ENCODE data around the gene SDHC.

SDHC gene

DNA sequence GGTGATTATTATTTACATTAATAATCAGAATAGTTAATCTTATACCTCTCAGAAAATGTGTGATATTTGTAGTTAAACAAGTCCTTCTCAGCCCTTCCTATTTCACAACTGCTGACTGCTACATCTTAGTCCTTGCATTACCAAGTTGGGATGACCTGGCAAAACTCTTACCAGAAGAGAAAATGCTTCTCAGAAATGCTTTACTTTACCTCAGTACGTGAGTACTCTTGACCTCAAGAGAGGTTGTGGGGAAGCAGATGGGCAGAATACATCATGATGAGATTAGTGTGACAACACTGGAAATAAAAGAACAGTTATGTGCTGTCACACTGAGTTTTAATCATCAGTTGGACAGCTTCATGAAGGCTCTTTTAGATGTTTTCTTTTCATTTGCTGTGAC, 37.3 kb downstream of the SDHC start:
- H3K23ac ChIP-seq (ENCODE audit: low read depth, low read length, poor library complexity), result no peak overlapping the region
- H4K8ac ChIP-seq (ENCODE audit: low read depth, low read length), result no peak overlapping the region
- H3K4me1 ChIP-seq (ENCODE audit: control insufficient read depth in 2 of 2, insufficient read depth in 1 of 2, low read depth in 1 of 2, low read length in 2 of 2), result no peaks in the 10 kb centered on the region
- H3K4ac ChIP-seq (ENCODE audit: low read length), result no peak overlapping the region
- no peak overlapping the region for H2BK120ac ChIP-seq (ENCODE audit: low read depth, low read length)
- no peak overlapping the region for H3K9ac ChIP-seq (ENCODE audit: low read depth, low read length, poor library complexity)
- no peaks in the 10 kb centered on the region for H3K79me1 ChIP-seq (ENCODE audit: low read depth, low read length)
- H2AFZ ChIP-seq (ENCODE audit: low read length), result no peak overlapping the region
- H2AK5ac ChIP-seq (ENCODE audit: low read depth, low read length), result no peak overlapping the region
- no peak overlapping the region for H3K4me3 ChIP-seq (ENCODE audit: low read length in 2 of 2)
- H2BK12ac ChIP-seq (ENCODE audit: low read length), result no peak overlapping the region
- no peaks in the 10 kb centered on the region for H3K27me3 ChIP-seq (ENCODE audit: control insufficient read depth in 3 of 3, insufficient read depth in 3 of 3, low read depth in 1 of 3, low read length in 3 of 3)
- no peak overlapping the region for H2BK5ac ChIP-seq (ENCODE audit: low read length)
- peaks cover 3 to 39% of the 10 kb centered on the region in 2 donors for H3K36me3 ChIP-seq (replicated peaks in 1 of 2; ENCODE audit: control insufficient read depth in 2 of 2, insufficient read depth in 2 of 2, low read length in 2 of 2)
- no peak overlapping the region for H3K14ac ChIP-seq (ENCODE audit: low read length)
- DNase-seq (ENCODE audit: low spot score), result no peak
- no peak overlapping the region for H3K27ac ChIP-seq (replicated peaks; ENCODE audit: low read length)
- no CpG with 5 or more reads among the region's 1 CpG for WGBS, 2 donors (ENCODE audit: extremely low coverage in 2 of 2, insufficient read length in 2 of 2, insufficient replicate concordance in 1 of 2)
- no peaks in the 10 kb centered on the region for H3K9me3 ChIP-seq (replicated peaks in 1 of 2; ENCODE audit: control insufficient read depth in 2 of 2, insufficient read depth in 1 of 2, low read depth in 1 of 2, low read length in 2 of 2)
- H3K18ac ChIP-seq (ENCODE audit: low read length), result no peak overlapping the region
- H3K4me2 ChIP-seq (ENCODE audit: insufficient read depth, low read length, poor library complexity, severe bottlenecking), result no peak overlapping the region
- no peak overlapping the region for H4K91ac ChIP-seq (ENCODE audit: low read depth, low read length, poor library complexity)
- no peak overlapping the region for H2BK15ac ChIP-seq (ENCODE audit: low read length)

DNA sequence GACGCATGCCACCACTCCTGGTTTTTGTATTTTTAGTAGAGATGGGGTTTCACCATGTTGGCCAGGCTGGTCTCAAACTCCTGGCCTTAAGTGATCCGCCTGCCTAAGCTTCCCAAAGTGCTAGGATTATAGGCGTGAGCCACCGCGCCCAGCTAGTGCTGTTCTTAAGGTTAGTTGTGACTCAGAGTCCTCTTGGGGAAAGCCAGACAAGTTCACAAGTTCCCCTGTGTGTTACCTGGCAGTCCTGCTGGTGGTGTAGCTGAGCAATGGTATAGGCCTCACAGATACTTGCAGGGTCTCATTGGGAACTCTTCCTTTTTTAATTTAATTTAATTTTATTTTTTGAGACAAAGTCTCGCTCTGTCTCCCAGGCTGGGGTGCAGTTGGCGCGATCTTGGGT, 42.9 kb downstream of the SDHC start:
- DNase-seq (ENCODE audit: low spot score), result no peak
- Histone ChIP-seq H3K23ac (ENCODE audit: low read depth, low read length, poor library complexity) (no peak overlapping the region), H3K14ac (ENCODE audit: low read length) (no peak overlapping the region), H3K9me3 (replicated peaks in 1 of 2; ENCODE audit: control insufficient read depth in 2 of 2, insufficient read depth in 1 of 2, low read depth in 1 of 2, low read length in 2 of 2) (no peaks in the 10 kb centered on the region), H2BK120ac (ENCODE audit: low read depth, low read length) (no peak overlapping the region), H3K36me3 (replicated peaks in 1 of 2; ENCODE audit: control insufficient read depth in 2 of 2, insufficient read depth in 2 of 2, low read length in 2 of 2) (peaks cover 2 to 37% of the 10 kb centered on the region in 2 donors), H3K27me3 (ENCODE audit: control insufficient read depth in 3 of 3, insufficient read depth in 3 of 3, low read depth in 1 of 3, low read length in 3 of 3) (no peaks in the 10 kb centered on the region), H4K8ac (ENCODE audit: low read depth, low read length) (no peak overlapping the region), H3K4ac (ENCODE audit: low read length) (no peak overlapping the region), H4K91ac (ENCODE audit: low read depth, low read length, poor library complexity) (no peak overlapping the region), H2AK5ac (ENCODE audit: low read depth, low read length) (no peak overlapping the region), H2BK12ac (ENCODE audit: low read length) (no peak overlapping the region), H3K4me3 (ENCODE audit: low read length in 2 of 2) (no peak overlapping the region), H3K18ac (ENCODE audit: low read length) (no peak overlapping the region), H2BK15ac (ENCODE audit: low read length) (no peak overlapping the region), H3K4me2 (ENCODE audit: insufficient read depth, low read length, poor library complexity, severe bottlenecking) (no peak overlapping the region), H3K4me1 (ENCODE audit: control insufficient read depth in 2 of 2, insufficient read depth in 1 of 2, low read depth in 1 of 2, low read length in 2 of 2) (no peaks in the 10 kb centered on the region), H3K79me1 (ENCODE audit: low read depth, low read length) (no peaks in the 10 kb centered on the region), H2BK5ac (ENCODE audit: low read length) (no peak overlapping the region), H3K9ac (ENCODE audit: low read depth, low read length, poor library complexity) (no peak overlapping the region), H2AFZ (ENCODE audit: low read length) (no peak overlapping the region), H3K27ac (replicated peaks; ENCODE audit: low read length) (no peak overlapping the region)
- no CpG with 5 or more reads among the region's 8 CpGs for WGBS, 2 donors (ENCODE audit: extremely low coverage in 2 of 2, insufficient read length in 2 of 2, insufficient replicate concordance in 1 of 2)

DNA sequence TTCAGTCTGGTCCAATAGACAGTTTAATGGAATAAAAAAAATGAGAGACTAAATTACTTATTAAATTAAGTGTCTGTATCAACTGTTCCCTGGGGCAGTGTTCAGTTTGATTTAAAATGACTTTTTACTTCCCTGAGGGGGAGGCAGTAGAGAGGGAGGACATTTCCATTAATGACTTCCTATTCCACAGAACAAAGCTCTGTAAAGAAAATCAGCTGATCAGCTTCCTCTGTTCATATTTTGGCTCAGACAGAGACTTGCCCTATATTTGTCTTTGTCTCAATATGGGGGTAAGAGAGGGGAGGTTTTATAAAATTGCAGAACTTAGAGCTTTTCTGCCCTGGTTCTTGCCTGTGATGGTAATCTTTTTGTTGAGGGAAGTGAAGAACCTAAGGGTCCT, 45.1 kb downstream of the SDHC start:
- no peak overlapping the region for H2AFZ ChIP-seq (ENCODE audit: low read length)
- DNase-seq (ENCODE audit: low spot score), result no peak
- no peak overlapping the region for H2AK5ac ChIP-seq (ENCODE audit: low read depth, low read length)
- H4K91ac ChIP-seq (ENCODE audit: low read depth, low read length, poor library complexity), result no peak overlapping the region
- no peak overlapping the region for H4K8ac ChIP-seq (ENCODE audit: low read depth, low read length)
- H2BK5ac ChIP-seq (ENCODE audit: low read length), result no peak overlapping the region
- no peaks in the 10 kb centered on the region for H3K79me1 ChIP-seq (ENCODE audit: low read depth, low read length)
- H3K9me3 ChIP-seq (replicated peaks in 1 of 2; ENCODE audit: control insufficient read depth in 2 of 2, insufficient read depth in 1 of 2, low read depth in 1 of 2, low read length in 2 of 2), result no peaks in the 10 kb centered on the region
- H2BK15ac ChIP-seq (ENCODE audit: low read length), result no peak overlapping the region
- no peak overlapping the region for H3K4ac ChIP-seq (ENCODE audit: low read length)
- no peak overlapping the region for H2BK120ac ChIP-seq (ENCODE audit: low read depth, low read length)
- H3K18ac ChIP-seq (ENCODE audit: low read length), result no peak overlapping the region
- no peak overlapping the region for H2BK12ac ChIP-seq (ENCODE audit: low read length)
- no peaks in the 10 kb centered on the region for H3K27me3 ChIP-seq (ENCODE audit: control insufficient read depth in 3 of 3, insufficient read depth in 3 of 3, low read depth in 1 of 3, low read length in 3 of 3)
- peaks cover 2 to 44% of the 10 kb centered on the region in 2 donors for H3K36me3 ChIP-seq (replicated peaks in 1 of 2; ENCODE audit: control insufficient read depth in 2 of 2, insufficient read depth in 2 of 2, low read length in 2 of 2)
- H3K4me2 ChIP-seq (ENCODE audit: insufficient read depth, low read length, poor library complexity, severe bottlenecking), result no peak overlapping the region
- no peak overlapping the region for H3K14ac ChIP-seq (ENCODE audit: low read length)
- H3K9ac ChIP-seq (ENCODE audit: low read depth, low read length, poor library complexity), result no peak overlapping the region
- H3K23ac ChIP-seq (ENCODE audit: low read depth, low read length, poor library complexity), result no peak overlapping the region
- no peak overlapping the region for H3K4me3 ChIP-seq (ENCODE audit: low read length in 2 of 2)
- H3K4me1 ChIP-seq (ENCODE audit: control insufficient read depth in 2 of 2, insufficient read depth in 1 of 2, low read depth in 1 of 2, low read length in 2 of 2), result no peaks in the 10 kb centered on the region
- no peak overlapping the region for H3K27ac ChIP-seq (replicated peaks; ENCODE audit: low read length)

DNA sequence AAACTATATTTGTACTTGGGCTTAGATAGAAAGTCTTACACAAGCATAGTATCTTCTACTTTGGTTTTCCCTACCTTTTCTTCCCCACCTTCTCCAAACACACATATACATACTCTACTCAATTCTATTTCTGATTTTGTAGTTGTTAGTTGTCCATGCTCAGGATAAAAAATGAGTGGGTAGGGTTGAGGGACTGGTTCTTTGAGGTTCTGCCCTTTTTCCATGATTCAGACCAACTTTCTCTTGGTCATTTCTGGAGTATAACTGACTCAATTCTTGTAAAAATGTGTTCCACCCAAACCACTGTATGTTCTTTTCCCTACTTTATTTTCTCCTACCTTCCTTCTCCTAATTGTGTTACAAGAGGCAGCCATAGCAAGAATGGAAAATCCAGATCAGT, 50.2 kb downstream of the SDHC start:
- no peak overlapping the region for H3K9ac ChIP-seq (ENCODE audit: low read depth, low read length, poor library complexity)
- H3K14ac ChIP-seq (ENCODE audit: low read length), result no peak overlapping the region

More for the DNA sequence above, 50.2 kb downstream of the SDHC start:
- no peak overlapping the region for H3K27ac ChIP-seq (replicated peaks; ENCODE audit: low read length)
- DNase-seq (ENCODE audit: low spot score), result no peak
- no peak overlapping the region for H2BK12ac ChIP-seq (ENCODE audit: low read length)
- H3K4me1 ChIP-seq (ENCODE audit: control insufficient read depth in 2 of 2, insufficient read depth in 1 of 2, low read depth in 1 of 2, low read length in 2 of 2), result peaks cover 0 to 6% of the 10 kb centered on the region in 2 donors
- H3K4ac ChIP-seq (ENCODE audit: low read length), result no peak overlapping the region
- H3K23ac ChIP-seq (ENCODE audit: low read depth, low read length, poor library complexity), result no peak overlapping the region
- no peak overlapping the region for H2AFZ ChIP-seq (ENCODE audit: low read length)
- no peak overlapping the region for H4K8ac ChIP-seq (ENCODE audit: low read depth, low read length)
- no peak overlapping the region for H2BK5ac ChIP-seq (ENCODE audit: low read length)
- no peaks in the 10 kb centered on the region for H3K27me3 ChIP-seq (ENCODE audit: control insufficient read depth in 3 of 3, insufficient read depth in 3 of 3, low read depth in 1 of 3, low read length in 3 of 3)
- no peaks in the 10 kb centered on the region for H3K79me1 ChIP-seq (ENCODE audit: low read depth, low read length)
- no peak overlapping the region for H2BK120ac ChIP-seq (ENCODE audit: low read depth, low read length)
- no peak overlapping the region for H3K4me3 ChIP-seq (ENCODE audit: low read length in 2 of 2)
- no peaks in the 10 kb centered on the region for H3K9me3 ChIP-seq (replicated peaks in 1 of 2; ENCODE audit: control insufficient read depth in 2 of 2, insufficient read depth in 1 of 2, low read depth in 1 of 2, low read length in 2 of 2)
- H3K36me3 ChIP-seq (replicated peaks in 1 of 2; ENCODE audit: control insufficient read depth in 2 of 2, insufficient read depth in 2 of 2, low read length in 2 of 2), result peaks cover 5 to 54% of the 10 kb centered on the region in 2 donors
- no peak overlapping the region for H3K18ac ChIP-seq (ENCODE audit: low read length)
- H4K91ac ChIP-seq (ENCODE audit: low read depth, low read length, poor library complexity), result no peak overlapping the region
- no peak overlapping the region for H2AK5ac ChIP-seq (ENCODE audit: low read depth, low read length)
- H3K4me2 ChIP-seq (ENCODE audit: insufficient read depth, low read length, poor library complexity, severe bottlenecking), result no peak overlapping the region
- H2BK15ac ChIP-seq (ENCODE audit: low read length), result no peak overlapping the region
